ENCODE measurements around the gene CDKN1C. TPM values are rescaled to one million over a fixed set of nuclear protein-coding genes. Genes with fewer than 3 reads are reported as not detected.
A peak's percentile ranks its signal among the peaks of the same experiment; 100 is the strongest.

Gene CDKN1C
- total and polyA plus RNA-seq, 12 donors: 17.7 to 817 (median 321) TPM

- intact Hi-C loops (cut with DNase I): no loop called here
- TF ChIP-seq POLR2A (IDR thresholded peaks at IDR 0.05): no peak
- no peak for TF ChIP-seq CTCF (IDR thresholded peaks at IDR 0.05)
- Histone ChIP-seq H3K9me3 (replicated peaks in 1 of 3) (no peaks in the 10 kb centered on the region), H3K27ac (no peak overlapping the region), H3K4me3 (peak overlapping the region in 1 of 4 donors; percentile 23), H3K27me3 (peaks cover 15% of the 10 kb centered on the region), H3K4me1 (replicated peaks in 1 of 2) (peaks cover 0 to 7% of the 10 kb centered on the region in 2 donors), H3K36me3 (replicated peaks in 1 of 2) (no peaks in the 10 kb centered on the region)
- no peak for DNase-seq
- 71 to 78% (median 75%) methylated on average over 24 to 25 of the region's 25 CpGs for WGBS, 4 donors
Measured at GRCh38 chr11:2867722-2868505, 17.7 kb downstream of the CDKN1C start.

GRCh38 chr11:2867142-2867541 lies 18.4 kb downstream of the CDKN1C start:
- WGBS, 4 donors: 88 to 100% (median 97%) methylated on average over 2 to 5 of the region's 5 CpGs
- Histone ChIP-seq H3K4me3 (no peak overlapping the region), H3K36me3 (replicated peaks in 1 of 2) (no peaks in the 10 kb centered on the region), H3K4me1 (replicated peaks in 1 of 2) (peaks cover 4 to 11% of the 10 kb centered on the region in 2 donors), H3K27me3 (peaks cover 15% of the 10 kb centered on the region), H3K27ac (no peak overlapping the region), H3K9me3 (replicated peaks in 1 of 3) (no peaks in the 10 kb centered on the region)
- intact Hi-C loops (cut with DNase I): no loop called here
- TF ChIP-seq POLR2A (IDR thresholded peaks at IDR 0.05): no peak
- no peak for TF ChIP-seq CTCF (IDR thresholded peaks at IDR 0.05)
- DNase-seq: no peak

GRCh38 chr11:2865922-2866577 lies 19.5 kb downstream of the CDKN1C start:
- Histone ChIP-seq H3K36me3 (replicated peaks in 1 of 2) (no peaks in the 10 kb centered on the region), H3K4me1 (replicated peaks in 1 of 2) (peaks cover 4 to 7% of the 10 kb centered on the region in 2 donors), H3K27me3 (peaks cover 15% of the 10 kb centered on the region), H3K27ac (no peak overlapping the region), H3K4me3 (no peak overlapping the region), H3K9me3 (replicated peaks in 1 of 3) (no peaks in the 10 kb centered on the region)
- intact Hi-C loops (cut with DNase I): no loop called here
- 90 to 95% (median 93%) methylated on average over 11 of the region's 11 CpGs for WGBS, 4 donors
- DNase-seq: no peak
- TF ChIP-seq CTCF (IDR thresholded peaks at IDR 0.05) (no peak), POLR2A (IDR thresholded peaks at IDR 0.05) (no peak)

- H3K36me3 ChIP-seq (replicated peaks in 1 of 2): no peaks in the 10 kb centered on the region
- TF ChIP-seq POLR2A (IDR thresholded peaks at IDR 0.05): no peak
- no peaks in the 10 kb centered on the region for H3K9me3 ChIP-seq (replicated peaks in 1 of 3)
- H3K27me3 ChIP-seq: peaks cover 5% of the 10 kb centered on the region
- H3K4me3 ChIP-seq: no peak overlapping the region
- H3K4me1 ChIP-seq (replicated peaks in 1 of 2): peaks cover 4% of the 10 kb centered on the region in 2 donors
- DNase-seq: no peak
- WGBS, 4 donors: 92 to 97% (median 94%) methylated on average over 10 of the region's 10 CpGs
- intact Hi-C loops (cut with DNase I): no loop called here
- H3K27ac ChIP-seq: no peak overlapping the region
Measured at GRCh38 chr11:2864901-2865300, 20.7 kb downstream of the CDKN1C start.

Data from adrenal gland (tissue), 12 donors.